Stimulated activated CD8-positive, alpha-beta memory T cell treated with anti-CD3 and anti-CD28 coated beads, Interleukin-7, amount 100 ng/mL, for 24 hours (primary cell): Measurements from ENCODE around the gene PUM2.

ENCODE experiments used
- DNase-seq: peaks from one replicate; pipeline ENCODE4 v3.0.0-alpha.2; 2020; ENCODE audit warnings: low read depth

PUM2 gene

DNA sequence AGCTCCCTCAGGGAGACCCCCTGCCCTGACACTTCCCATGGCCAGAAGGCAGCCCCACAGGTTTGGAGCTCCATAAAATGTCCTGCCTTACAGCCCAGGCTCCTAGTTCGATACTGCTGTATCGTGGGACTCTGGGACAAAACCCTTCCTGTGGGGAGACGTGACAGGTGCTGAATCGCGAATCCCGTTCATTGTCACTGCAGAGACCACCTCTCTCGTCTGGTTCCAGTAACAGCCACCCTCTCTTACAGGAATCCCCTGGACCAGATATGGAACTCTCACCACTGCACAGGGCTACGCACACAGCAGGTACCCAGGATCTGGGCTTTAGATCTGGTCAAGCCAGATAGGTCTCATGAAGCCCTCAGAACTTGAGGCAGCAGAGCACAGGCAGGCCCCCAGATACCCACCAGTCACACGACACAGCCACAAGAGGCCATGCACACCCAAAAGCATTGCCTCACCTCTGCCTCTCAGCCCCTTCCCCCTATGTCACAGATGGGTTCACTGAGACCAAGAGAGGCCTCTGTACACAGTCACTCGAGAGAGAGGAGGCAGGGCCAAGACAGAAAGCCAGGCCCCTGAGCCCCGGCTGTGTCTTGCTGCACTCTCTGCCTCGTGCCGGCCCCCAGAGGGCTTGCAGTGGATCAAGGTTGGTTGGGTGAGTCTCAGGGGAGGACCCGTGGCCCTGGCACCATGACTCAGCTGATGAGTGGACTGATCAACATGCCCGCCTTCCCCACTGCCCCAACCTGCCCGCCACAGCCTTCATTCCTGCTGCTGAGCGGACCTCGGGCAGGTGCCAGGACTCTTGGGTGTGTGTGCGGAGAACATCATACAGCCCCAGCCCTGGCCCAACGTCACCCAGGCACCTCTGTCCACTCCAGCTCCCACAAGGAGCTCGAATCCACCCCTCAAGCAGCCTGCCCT lies 133.3 kb downstream of the PUM2 start:
- DNase-seq, result no peak

DNA sequence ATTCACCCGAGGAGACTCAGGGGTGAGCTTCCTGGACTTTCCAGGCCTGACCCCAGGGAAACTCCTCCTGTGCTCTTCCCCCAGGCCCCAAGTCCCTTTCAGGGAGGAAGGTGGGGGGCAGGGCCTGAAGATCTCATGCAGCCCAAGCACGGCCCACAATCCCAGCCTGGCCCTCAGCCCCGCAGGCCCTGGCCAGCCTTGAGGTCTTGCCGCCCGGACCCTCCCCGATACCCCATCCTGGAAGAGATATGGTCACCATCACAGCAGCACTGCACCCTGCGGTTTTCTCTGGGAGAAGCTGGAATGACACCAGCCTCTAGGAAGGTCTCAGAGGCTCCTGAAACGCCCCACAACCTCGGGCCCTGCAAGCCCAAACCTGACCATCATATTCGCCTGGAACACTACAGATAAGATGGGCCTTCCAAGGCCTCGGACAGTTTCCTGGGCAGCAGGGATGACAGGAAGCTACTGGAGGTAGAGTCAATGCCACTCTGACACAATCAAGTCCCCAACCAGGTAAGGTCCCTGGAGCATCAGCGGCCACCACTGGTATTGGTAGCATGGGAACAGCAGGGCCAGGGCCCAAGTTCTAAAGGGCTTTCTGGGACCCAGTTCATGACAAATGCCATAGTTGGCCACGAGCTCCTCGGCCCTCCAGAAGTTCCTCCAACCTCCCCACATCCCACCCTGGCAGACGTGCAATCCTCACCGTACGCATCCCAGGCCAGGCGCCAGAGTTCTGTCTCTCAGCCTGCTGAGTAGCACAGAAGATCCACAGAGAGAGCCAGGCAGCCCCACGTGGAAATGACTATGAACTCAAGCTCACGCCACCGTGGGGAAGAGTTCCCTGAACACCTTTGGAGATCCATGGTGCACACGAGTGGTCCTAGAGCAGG lies 134.3 kb downstream of the PUM2 start:
- DNase-seq, result no peak

DNA sequence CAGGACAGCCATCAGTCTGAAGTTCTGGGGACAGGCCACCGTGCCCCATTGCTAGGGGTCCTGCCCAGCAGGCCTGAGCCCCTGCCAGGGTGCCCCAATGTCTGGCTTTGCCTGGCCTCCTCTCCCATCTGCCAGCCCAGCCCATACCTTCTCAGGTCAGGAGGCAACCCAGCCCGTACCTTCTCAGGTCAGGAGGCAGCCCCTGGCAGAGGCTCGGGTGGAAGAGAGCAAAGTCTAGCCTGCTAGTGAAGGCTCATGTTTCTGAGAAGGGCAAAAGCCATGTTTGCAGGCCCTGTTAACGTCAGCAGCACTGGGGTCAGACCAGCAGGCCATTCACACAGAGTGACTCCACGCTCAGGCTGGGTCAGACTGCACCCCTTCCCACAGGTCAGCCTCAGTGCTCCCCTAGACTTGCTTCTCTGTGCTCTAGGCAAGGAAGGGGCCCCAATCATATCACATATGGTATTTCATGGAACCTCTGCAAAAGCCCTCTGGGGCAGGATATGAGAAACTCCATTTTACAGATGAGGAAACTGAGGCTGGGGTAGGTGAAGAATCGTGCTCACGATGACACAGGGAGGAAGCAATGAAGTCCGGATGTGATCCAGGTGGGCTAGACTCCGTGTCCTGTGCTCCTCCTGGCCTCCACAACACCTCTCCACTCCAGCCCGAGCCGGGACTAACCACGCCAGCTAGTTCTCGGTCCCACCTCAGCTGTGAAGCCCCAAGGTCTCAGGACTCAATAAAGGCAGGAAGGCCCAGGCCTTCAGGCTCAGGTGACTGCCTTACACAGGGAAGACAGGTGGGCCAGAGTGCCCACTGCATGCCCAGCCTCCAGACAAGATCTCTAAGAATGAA lies 135.2 kb downstream of the PUM2 start:
- no peak for DNase-seq

DNA sequence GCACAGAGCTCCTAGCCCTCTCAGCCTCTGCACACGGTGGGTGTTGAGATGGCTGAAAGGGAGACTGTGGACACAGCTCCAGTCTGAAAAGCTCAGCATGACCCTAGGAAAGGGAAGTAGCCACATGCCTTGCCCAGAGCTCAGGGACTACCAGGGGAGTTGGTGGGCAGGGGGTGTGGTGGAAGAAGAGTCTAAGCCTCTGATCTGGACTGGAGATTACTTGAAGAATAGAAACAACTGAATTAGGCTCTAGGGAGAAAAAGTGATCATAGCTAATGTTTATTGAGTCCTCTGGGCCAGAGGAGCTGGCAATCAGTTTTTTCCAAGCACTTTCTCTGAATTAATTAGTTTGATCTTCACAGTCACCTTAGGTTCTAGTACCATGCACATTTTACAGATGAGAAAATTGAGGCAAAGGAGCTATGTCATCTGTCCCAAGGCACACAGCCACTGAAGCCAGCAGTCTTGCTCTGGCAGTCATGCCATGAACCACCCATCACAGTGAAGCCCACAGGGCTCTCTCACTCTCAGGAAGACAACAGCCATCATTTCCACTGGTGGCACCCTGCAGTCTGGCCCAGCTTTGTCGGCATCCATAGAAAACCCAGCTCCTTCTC lies 136.0 kb downstream of the PUM2 start:
- DNase-seq, result no peak

DNA sequence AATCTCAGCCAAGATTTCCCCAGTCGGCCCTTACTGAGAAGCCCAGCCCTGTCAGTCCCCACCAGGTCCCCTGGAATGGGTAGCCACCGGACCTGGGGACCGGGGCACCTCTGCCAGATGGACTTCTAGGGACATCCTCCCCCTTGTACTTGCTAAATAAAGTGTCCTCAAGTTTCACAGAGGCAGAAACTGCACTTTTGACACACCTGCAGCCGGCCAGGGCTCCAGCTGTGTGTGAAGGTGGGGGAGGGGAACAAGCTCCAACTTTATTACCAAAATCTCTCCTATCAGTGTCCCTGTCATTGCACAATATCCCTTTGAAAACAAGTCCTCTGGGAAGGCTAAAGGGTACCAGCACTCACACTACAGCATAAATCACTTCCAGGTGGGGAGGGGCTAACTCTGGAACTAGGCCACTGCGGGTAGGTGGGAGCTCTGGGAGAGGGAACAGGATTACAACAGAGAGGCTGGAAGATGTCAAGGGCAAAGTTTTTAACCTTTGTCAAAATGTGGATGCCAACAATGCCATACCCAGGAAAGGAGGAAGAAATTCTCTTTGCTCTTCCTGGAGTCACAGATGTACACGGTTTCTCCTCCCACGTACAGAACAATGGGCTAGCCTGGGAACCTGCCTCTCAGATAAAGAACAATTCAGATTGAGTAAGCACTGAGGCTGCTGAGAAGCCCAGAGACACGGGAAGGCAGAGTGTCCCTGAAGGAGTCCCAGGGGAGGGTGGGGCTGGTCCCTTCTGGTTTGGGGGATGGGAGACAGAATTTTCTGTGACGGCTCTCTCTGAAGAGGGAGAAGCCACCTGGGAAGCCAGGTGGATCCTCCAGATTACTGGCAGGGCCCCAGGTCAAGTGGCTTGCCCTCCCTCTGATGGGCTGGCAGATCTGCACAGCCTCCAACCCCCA lies 136.7 kb downstream of the PUM2 start:
- DNase-seq, result no peak

DNA sequence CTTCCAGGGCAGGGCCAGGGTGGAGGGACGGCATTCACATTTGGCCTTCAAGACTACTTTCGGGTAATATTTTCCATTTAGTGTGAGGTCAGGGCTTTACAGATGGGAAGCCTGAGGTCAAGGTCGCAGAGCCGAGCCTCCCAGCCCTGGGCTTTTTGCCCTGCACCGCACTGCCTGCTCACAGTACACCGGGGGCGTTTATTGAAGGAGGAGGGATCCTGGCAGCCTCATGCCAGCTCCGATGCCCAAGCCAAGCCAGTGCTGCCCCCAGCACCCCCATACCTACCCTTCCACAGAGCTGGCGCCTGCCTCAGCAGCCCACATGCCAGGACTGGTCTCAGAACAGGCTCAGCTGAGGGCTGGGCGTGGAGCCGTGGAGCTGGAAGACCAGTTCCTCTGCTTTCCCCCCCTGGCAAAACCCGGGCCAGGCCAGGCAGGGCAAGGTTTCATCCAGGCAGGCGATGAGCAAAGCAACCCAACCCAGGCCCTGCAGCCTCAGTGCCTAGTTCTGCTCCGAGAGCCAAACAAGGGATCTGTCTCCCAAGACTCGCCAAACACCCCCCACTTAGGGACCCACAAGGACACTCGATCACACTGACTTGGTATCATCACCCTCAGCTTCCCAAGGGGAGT lies 137.7 kb downstream of the PUM2 start:
- DNase-seq, result no peak

DNA sequence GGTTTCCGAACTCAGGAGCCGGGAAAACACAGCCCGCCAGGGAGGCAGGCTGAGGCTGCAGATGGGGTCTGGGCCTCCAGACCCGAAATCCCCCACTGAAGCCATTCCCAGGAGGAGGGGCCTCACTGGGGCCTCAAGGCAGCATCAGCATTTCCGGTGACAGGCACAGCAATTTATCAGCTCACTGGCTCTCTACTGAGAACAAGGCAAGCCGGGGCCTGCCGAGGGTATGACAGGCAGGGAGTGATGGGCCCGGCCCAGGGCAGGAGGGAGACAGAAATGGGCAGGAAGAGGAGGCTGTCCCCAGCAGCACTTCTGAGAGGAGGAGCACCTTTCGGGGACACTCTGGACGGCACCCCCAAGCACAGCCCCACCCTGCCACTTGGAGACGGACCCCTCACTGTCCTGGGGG lies 138.2 kb downstream of the PUM2 start:
- no peak for DNase-seq

DNA sequence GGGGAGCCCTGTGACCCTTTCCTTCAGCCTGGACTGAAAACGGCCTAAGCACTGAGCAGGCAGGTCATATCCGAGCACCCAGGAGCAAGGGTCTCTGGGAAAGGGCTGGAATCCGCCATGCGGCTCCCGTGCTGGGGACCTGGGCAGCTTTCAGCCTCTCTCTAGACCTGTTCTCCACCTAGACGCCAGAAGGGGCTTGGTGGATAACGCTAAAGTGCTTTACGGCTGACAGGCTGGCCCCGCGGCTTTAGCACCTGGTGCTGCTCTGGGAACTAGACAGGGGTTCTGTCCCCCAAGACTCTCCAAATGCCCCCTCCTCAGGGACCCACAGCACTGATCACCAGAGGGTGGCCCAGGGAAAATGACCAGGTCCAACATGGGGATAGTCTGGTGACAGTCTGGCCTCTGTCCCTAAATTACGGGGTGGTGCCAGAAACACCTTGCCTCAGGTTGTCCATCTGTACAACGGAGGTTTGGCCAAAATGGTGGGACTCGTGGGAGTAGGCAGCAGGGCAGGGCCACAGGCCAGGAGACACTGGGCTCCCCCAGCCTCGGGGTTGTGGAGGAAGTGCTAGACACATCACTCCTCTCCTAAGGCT lies 138.7 kb downstream of the PUM2 start:
- no peak for DNase-seq

DNA sequence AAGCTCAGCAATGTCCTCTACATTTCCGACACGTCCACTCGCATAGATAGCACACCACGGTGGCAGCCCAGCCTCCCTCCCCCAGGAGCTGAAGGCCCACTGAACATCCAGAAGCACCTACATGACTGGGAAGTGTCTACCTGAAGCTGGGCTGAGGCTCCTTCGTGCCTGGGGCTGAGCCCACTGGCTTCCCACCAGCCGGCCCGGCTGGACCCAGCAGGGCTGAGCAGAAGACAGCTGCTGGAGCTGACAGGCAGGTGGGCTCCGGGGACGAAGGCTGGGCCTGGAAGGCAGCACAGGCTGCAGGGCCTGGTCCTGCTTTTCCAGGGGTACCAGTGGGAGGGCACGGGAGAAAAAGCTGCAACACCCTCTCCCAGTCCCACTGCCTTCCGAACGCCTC lies 139.2 kb downstream of the PUM2 start:
- DNase-seq, result no peak

DNA sequence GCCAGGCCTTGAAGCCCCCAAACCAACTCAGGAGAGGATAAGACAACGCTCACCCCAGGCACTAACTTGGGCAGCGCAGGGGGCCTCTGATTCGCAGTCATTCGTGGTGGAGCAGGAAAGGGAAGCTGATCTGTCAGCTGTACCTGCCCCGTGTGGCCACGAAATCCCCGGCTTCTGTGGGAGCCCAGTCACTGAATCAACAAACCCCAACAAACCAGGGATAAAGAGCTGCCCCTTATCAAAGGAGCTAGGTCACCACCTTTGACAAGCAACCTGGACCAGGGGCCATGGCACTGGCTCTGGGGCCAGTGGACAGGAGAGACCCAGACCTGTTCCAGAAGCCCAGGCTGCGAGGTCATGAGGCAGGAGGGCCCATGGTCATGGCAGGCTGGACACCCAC lies 140.2 kb downstream of the PUM2 start:
- DNase-seq, result no peak

DNA sequence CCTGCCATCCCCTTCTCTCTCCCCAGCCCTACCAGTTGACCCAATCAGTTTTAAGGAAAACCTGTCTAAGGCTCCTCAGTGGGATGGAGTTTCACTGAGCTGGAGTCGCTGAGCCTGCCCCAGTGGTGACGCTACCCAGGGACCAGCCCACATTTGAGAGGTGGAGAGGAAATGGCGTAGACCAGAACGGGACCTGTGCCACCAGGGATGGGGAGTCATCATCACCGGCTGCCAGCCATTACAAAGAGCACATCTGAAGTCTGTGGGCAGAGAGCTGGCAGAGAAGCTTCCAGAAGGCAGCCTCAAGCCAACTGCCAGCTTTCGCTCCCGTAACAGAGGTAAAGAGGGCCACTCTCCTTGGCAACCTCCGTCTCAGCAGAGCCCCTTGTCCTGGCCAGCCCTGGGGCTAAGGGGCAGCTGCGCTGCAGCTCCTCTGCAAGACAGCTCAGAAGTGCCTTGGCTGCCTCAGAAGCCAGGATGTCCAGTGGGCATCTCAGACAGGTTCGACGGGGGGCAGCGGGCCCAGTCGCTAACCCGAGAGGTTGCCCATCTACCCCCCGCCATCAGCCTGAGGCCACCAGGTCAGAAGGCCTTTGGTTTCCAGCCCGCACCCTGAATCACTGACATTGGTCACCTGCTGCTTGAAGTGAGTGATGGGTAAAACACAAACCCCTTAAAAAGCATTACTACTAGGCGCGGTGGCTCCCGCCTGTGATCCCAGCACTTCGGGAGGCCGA lies 141.1 kb downstream of the PUM2 start:
- DNase-seq, result no peak

DNA sequence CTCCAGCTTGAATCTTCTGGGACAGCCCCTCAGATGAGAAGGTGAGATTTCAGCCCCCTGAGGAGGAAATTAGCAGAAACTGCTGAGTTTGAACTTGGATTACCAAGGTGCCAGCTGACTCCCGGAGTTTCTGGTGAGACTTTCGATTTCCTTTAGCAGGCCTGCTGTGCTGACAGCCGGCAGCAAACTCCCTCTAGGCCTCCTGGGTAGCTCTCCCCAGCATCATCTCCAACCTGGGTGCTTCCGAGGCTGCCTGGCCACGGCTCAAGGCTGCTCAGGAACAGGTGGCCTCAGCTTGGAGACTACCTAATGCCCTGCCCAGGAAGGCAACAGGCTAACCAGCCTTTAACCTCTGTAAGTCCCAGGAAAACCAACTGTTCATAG lies 142.2 kb downstream of the PUM2 start:
- DNase-seq, result no peak

DNA sequence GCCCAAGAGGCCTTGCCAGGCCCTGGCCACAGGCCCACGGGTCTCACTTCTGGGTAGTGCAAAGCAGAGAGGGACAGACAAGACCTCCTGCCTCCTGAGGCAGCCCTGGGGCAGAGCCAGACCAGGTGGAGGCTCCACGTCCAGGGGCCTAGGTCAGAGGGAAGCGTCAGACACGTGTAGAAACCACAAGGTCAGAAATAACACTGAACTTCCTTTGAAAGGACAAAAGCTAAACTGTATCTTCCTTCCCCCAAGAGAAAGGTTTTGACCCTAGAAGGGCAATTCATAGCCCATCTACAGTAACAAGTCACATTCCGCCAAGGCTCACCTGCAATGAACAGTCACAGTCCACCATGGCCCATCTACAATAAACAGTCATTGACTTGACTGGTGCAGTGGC lies 143.6 kb downstream of the PUM2 start:
- DNase-seq, result no peak

DNA sequence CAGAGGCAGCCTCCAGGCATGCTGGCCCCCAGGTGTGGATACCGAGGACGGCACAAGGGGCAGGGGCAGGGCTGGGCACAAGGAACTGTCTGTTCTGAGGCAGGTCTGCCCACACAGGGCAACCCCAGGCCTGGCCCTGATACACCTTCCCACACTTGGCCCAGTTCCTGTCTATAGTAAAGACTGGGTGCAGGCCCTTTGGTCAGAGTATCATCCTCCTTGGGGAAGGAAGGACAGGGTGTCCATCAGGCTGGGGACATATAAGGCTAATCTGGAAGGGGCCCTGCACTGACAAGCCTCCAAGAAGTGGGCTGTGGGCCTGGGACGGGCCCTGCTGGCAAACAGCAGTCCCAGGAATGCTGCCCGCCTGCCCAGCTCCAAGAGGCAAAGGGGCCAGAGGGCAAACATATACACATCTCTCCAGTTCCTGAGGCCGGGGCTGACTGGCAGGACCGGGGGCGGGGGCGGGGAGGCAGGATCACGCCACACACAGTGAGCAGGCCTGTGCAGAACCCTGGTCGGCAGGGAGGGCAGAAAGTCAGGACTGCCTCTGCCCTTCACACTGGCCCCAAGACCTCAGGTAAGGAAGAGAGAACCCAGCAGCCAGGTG lies 144.6 kb downstream of the PUM2 start:
- DNase-seq, result no peak

DNA sequence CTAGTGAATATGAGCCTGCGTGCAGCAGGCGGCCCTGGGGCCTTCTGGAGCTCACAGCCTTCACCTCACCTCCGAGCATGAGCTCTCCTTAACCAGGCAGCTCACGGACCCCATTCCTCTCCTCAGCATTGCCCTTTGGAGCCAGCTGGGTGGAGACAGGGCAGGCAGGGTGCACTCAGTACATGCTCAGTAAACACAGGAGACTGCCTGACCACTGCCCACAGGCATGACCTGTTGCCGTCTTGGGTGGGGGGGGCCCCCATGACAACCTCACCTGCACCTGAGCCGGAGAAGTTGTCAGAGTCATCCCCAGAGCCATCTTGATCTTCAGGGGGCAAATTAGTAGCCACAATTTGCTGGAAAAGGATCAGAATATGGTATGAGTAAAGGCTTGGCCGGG lies 145.6 kb downstream of the PUM2 start:
- DNase-seq, result no peak

DNA sequence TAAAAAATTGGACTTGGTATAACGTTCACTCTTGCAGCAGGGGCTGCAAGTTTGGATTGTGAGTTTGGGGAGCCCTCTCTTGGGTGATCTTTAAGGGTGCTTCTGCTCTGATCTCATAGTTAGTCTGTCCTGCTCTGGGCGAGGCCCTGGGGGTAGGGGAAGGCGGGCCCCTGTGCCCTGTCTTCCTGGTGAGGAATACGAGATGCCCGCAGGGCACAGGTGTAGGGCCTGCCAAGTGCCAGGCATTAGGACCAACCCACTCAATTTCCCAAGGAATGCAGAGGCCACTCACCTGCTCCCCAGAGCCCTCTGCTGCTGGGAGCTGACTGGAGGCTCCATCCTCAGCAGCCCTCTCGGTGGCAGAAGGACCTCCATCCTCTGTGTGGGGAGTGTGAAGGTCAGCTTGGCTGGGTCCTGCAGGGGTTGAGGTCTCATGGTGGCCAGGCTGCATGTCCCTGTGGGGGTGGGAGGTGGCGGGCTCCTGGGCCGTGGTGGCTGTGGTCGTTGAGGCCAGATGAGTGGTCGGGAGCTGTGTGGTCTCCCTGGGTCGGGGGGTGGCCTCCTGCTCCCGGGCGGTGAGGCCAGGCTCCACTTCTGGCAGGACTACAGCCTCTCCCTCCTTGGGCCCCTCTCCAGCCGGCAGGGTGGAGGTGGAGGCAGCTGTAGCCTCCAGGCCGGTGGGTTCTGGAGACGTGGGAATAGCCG lies 147.0 kb downstream of the PUM2 start:
- DNase-seq, result no peak

DNA sequence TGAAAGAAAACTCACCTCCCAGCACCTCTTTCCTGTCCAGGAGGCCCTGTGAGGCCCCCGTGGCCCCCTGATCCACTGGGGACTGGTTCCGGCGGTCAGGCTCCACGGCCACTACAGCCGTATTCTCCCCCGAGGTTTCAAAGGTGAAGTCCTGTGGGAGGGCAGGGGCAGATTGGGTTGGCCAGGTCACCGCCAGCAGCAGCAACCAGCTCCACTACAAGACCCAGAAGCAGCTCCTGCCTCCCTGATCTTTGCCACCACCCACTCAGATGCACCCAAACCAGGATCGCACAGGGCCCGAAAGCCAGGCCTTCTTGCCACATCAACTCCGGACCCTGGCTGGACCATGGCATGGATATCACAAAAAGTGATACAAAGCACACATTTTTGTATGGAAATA lies 147.6 kb downstream of the PUM2 start:
- no peak for DNase-seq

DNA sequence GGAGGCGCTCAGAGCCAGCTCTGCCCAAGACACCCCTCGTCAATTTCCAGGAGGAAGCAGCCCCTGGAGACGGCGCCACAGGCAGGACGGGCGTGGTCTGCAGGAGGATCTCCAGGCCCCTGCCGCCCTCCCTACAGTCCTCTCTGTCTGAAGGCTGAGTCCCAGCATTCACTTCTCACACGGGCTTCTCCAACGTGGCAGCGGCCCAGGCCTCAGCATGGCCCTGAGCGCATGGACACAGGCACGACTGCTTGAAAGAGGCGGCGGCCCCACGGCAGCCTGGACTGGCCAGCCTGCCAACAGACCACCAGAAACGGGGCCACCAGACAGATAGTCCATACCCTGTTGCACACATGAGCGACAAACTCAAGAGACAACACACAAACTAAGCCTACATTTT lies 149.0 kb downstream of the PUM2 start:
- DNase-seq, result no peak
